ENCODE results near the gene LSM2. TPM values are rescaled to one million over a fixed set of nuclear protein-coding genes. Genes with fewer than 3 reads are reported as not detected.
"Not testable (repeated sequence)": the region's sequence is repeated elsewhere in the genome, so short reads cannot be mapped to it uniquely, and the experiment has no call there.

Gene LSM2
- total RNA-seq, 1 experiment from 2014 or later: 56.3 TPM

GRCh38 chr6:31819871-31820299 is 13.1 kb upstream of the LSM2 start:
- Histone ChIP-seq H3K36me3 (ENCODE audit: control insufficient read depth, insufficient read depth, low read length) (no peaks in the 10 kb centered on the region), H3K9me3 (no peaks in the 10 kb centered on the region), H3K4me1 (peaks cover 45% of the 10 kb centered on the region), H3K27me3 (replicated peaks; ENCODE audit: control insufficient read depth, insufficient read depth, low read length) (no peaks in the 10 kb centered on the region), H3K4me3 (ENCODE audit: low read depth, low read length) (no peak overlapping the region)
- ChIA-PET CTCF (no interaction called here), POLR2A (interaction anchor here (0.7 kb wide), 1 partner anchor 1498 kb away, joined by 10 read pairs; no protein-coding TSS in a partner anchor)
- no peak for TF ChIP-seq CTCF (IDR thresholded peaks at IDR 0.05; ENCODE audit: insufficient read depth in 1 of 2, low read depth in 1 of 2, low read length in 1 of 2, severe bottlenecking in 1 of 2, unreplicated experiment in 1 of 2)
- BruUV-seq (replicated peaks): no TSS peak
- Mint-ChIP-seq H3K4me1 (ENCODE audit: low read depth, unreplicated experiment) (peaks cover 8% of the 10 kb centered on the region), H3K27ac (ENCODE audit: unreplicated experiment) (no peak overlapping the region), H3K27me3 (ENCODE audit: insufficient read depth, unreplicated experiment) (no peaks in the 10 kb centered on the region), H3K36me3 (ENCODE audit: insufficient read depth, unreplicated experiment) (peaks cover 36% of the 10 kb centered on the region), H3K4me3 (ENCODE audit: unreplicated experiment) (no peak overlapping the region), H3K9me3 (ENCODE audit: unreplicated experiment) (no peaks in the 10 kb centered on the region)
- intact Hi-C loops (cut with micrococcal nuclease; ENCODE audit: unreplicated experiment): no loop called here
- no peak for DNase-seq

- H3K27ac Mint-ChIP-seq (ENCODE audit: unreplicated experiment): peak overlapping the region; percentile 54
- H3K9me3 ChIP-seq; H3K27me3 ChIP-seq (replicated peaks; ENCODE audit: control insufficient read depth, insufficient read depth, low read length); H3K9me3 Mint-ChIP-seq (ENCODE audit: unreplicated experiment); H3K27me3 Mint-ChIP-seq (ENCODE audit: insufficient read depth, unreplicated experiment); intact Hi-C loops (cut with micrococcal nuclease; ENCODE audit: unreplicated experiment); CTCF ChIA-PET; DNase-seq; H3K36me3 ChIP-seq (ENCODE audit: control insufficient read depth, insufficient read depth, low read length); BruUV-seq (replicated peaks): not testable (repeated sequence)
- peaks cover 12% of the 10 kb centered on the region for H3K4me1 Mint-ChIP-seq (ENCODE audit: low read depth, unreplicated experiment)
- H3K4me1 ChIP-seq: peaks cover 33% of the 10 kb centered on the region
- peak overlapping the region; percentile 80 for H3K4me3 Mint-ChIP-seq (ENCODE audit: unreplicated experiment)
- POLR2A ChIA-PET: interaction anchor here (0.6 kb wide), 1 partner anchor 9 kb away, joined by 5 read pairs; the partner anchor contains the start of gene HSPA1B
- peak overlapping the region; percentile 50 for H3K4me3 ChIP-seq (ENCODE audit: low read depth, low read length)
- H3K36me3 Mint-ChIP-seq (ENCODE audit: insufficient read depth, unreplicated experiment): peaks cover 40% of the 10 kb centered on the region
Measured at GRCh38 chr6:31817929-31818511, 11.3 kb upstream of the LSM2 start.

- intact Hi-C loops (cut with micrococcal nuclease; ENCODE audit: unreplicated experiment); H3K27me3 ChIP-seq (replicated peaks; ENCODE audit: control insufficient read depth, insufficient read depth, low read length); CTCF ChIA-PET; H3K9me3 Mint-ChIP-seq (ENCODE audit: unreplicated experiment); H3K27me3 Mint-ChIP-seq (ENCODE audit: insufficient read depth, unreplicated experiment); H3K9me3 ChIP-seq; DNase-seq; H3K36me3 ChIP-seq (ENCODE audit: control insufficient read depth, insufficient read depth, low read length): not testable (repeated sequence)
- peaks cover 30% of the 10 kb centered on the region for H3K4me1 ChIP-seq
- BruUV-seq (replicated peaks): TSS peak; percentile 58
- H3K4me1 Mint-ChIP-seq (ENCODE audit: low read depth, unreplicated experiment): peaks cover 12% of the 10 kb centered on the region
- H3K4me3 Mint-ChIP-seq (ENCODE audit: unreplicated experiment): peak overlapping the region; percentile 80
- H3K36me3 Mint-ChIP-seq (ENCODE audit: insufficient read depth, unreplicated experiment): peaks cover 39% of the 10 kb centered on the region
- POLR2A ChIA-PET: interaction anchor here (0.6 kb wide), 1 partner anchor 10 kb away, joined by 5 read pairs; the partner anchor contains the start of gene HSPA1B
- peak overlapping the region; percentile 54 for H3K27ac Mint-ChIP-seq (ENCODE audit: unreplicated experiment)
- peak overlapping the region; percentile 50 for H3K4me3 ChIP-seq (ENCODE audit: low read depth, low read length)
Measured at GRCh38 chr6:31817133-31817928, 10.6 kb upstream of the LSM2 start.

All from Caco-2 (cell line).